Fibroblast of lung (primary cell): ENCODE results near the gene RAB30. TPM values are rescaled to one million over a fixed set of nuclear protein-coding genes. Genes with fewer than 3 reads are reported as not detected.

ENCODE experiments used
- DNase-seq, 2 donors: peaks; one replicate each; pipeline versions ENCODE4 v3.0.0 to v3.0.0-alpha.2; 2010; ENCODE audit warnings: low read depth in 2 of 2
- H2AFZ ChIP-seq: 2 replicates; pipeline ENCODE4 v1.5.1; 2012; ENCODE audit warnings: low read length, control low read depth, inconsistent platforms
- H3K27ac ChIP-seq: 2 replicates; pipeline ENCODE4 v1.5.1; 2011; ENCODE audit warnings: low read length, control low read depth; ENCODE audit not compliant: insufficient read depth
- H3K27me3 ChIP-seq: 2 replicates; pipeline ENCODE4 v1.5.1; 2011; ENCODE audit warnings: mild to moderate bottlenecking, low read length; ENCODE audit not compliant: control insufficient read depth, insufficient read depth
- H3K36me3 ChIP-seq: 2 replicates; pipeline ENCODE4 v1.5.1; 2011; ENCODE audit warnings: low read length; ENCODE audit not compliant: control insufficient read depth, insufficient read depth
- H3K4me1 ChIP-seq: 2 replicates; pipeline ENCODE4 v1.5.1; 2011; ENCODE audit warnings: low read length; ENCODE audit not compliant: control insufficient read depth, insufficient read depth; ENCODE audit errors: extremely low read depth
- H3K4me2 ChIP-seq: 2 replicates; pipeline ENCODE4 v1.5.1; 2011; ENCODE audit warnings: low read length, control low read depth; ENCODE audit not compliant: insufficient read depth; ENCODE audit errors: extremely low read depth
- H3K4me3 ChIP-seq, 4 experiments: fragments of 200-600 bp in 1 of 4; sonication (generic) in 1 of 4; replicated peaks in 1 of 4; 2 replicates each; pipeline ENCODE4 v1.5.1; 2011 to 2016; ENCODE audit warnings: low read length in 4 of 4, low read depth in 3 of 4, mild to moderate bottlenecking in 3 of 4, control low read depth in 2 of 4, inconsistent platforms in 1 of 4, mixed read lengths in 1 of 4; ENCODE audit not compliant: insufficient read depth in 1 of 4; ENCODE audit errors: control extremely low read depth in 1 of 4
- H3K79me2 ChIP-seq: 2 replicates; pipeline ENCODE4 v1.5.1; 2012; ENCODE audit warnings: mild to moderate bottlenecking, low read length, inconsistent platforms; ENCODE audit not compliant: control insufficient read depth, insufficient read depth
- H3K9ac ChIP-seq: 2 replicates; pipeline ENCODE4 v1.5.1; 2011; ENCODE audit warnings: mild to moderate bottlenecking, low read length, control low read depth; ENCODE audit not compliant: insufficient read depth
- H3K9me3 ChIP-seq: 2 replicates; pipeline ENCODE4 v1.5.1; 2012; ENCODE audit warnings: low read depth, low read length; ENCODE audit not compliant: control insufficient read depth, insufficient read depth
- H4K20me1 ChIP-seq: 2 replicates; pipeline ENCODE4 v1.5.1; 2011; ENCODE audit warnings: low read length; ENCODE audit not compliant: control insufficient read depth, insufficient read depth; ENCODE audit errors: extremely low read depth
- CTCF ChIP-seq, 2 donors: IDR thresholded peaks in 1 of 2; conservative IDR thresholded peaks in 1 of 2; 1 replicate in 1 of 2; 2 replicates in 1 of 2; pipeline ENCODE4 v1.5.1; 2011 to 2012; ENCODE audit warnings: low read length in 2 of 2, control low read depth in 1 of 2, inconsistent platforms in 1 of 2, low read depth in 1 of 2, mild to moderate bottlenecking in 1 of 2
- EZH2 ChIP-seq: IDR thresholded peaks from 2 replicates; pipeline ENCODE4 v1.5.1; 2012; ENCODE audit warnings: low read length, control low read depth, mild to moderate bottlenecking; ENCODE audit errors: missing control alignments
- polyA plus RNA-seq, 2 donors: library from polyadenylated mRNA; depleted of rRNA in 1 of 2; stranded (reverse) in 1 of 2; unstranded in 1 of 2; fragments of >200 nt; gene quantifications; 2 replicates each; pipeline ENCODE4 v1.2.1, GENCODE V29; 2011 to 2012; ENCODE audit warnings: missing spikeins in 1 of 2
- total RNA-seq: library from RNA; depleted of rRNA; stranded (reverse); fragments of >200 nt; gene quantifications from 2 replicates; pipeline ENCODE4 v1.2.1, GENCODE V29; 2014

The RAB30 gene
- total and polyA plus RNA-seq, 2 donors (not counting 1 experiment from before 2014, with no cell fraction given): 33.9 to 45.2 TPM

GRCh38 chr11:83056204-83056603 lies 15.5 kb downstream of the RAB30 start:
- no peak for TF ChIP-seq CTCF (conservative IDR thresholded peaks at IDR 0.05 in 1 of 2, IDR thresholded peaks at IDR 0.05 in 1 of 2; ENCODE audit: low read depth in 1 of 2, low read length in 2 of 2)
- no peak for TF ChIP-seq EZH2
- Histone ChIP-seq H3K9ac (no peak overlapping the region), H2AFZ (no peak overlapping the region), H3K9me3 (no peaks in the 10 kb centered on the region), H3K27ac (no peak overlapping the region), H3K4me2 (no peak overlapping the region), H3K27me3 (no peaks in the 10 kb centered on the region), H3K79me2 (peaks cover 37% of the 10 kb centered on the region), H3K36me3 (no peaks in the 10 kb centered on the region), H3K4me1 (peaks cover 16% of the 10 kb centered on the region), H4K20me1 (no peaks in the 10 kb centered on the region), H3K4me3 (no peak overlapping the region)
- no peak for DNase-seq

GRCh38 chr11:83054904-83055380 lies 16.8 kb downstream of the RAB30 start:
- TF ChIP-seq EZH2: no peak
- no peak for TF ChIP-seq CTCF (conservative IDR thresholded peaks at IDR 0.05 in 1 of 2, IDR thresholded peaks at IDR 0.05 in 1 of 2; ENCODE audit: low read depth in 1 of 2, low read length in 2 of 2)
- H3K36me3 ChIP-seq: no peaks in the 10 kb centered on the region

GRCh38 chr11:83054001-83054400 lies 17.7 kb downstream of the RAB30 start:
- Histone ChIP-seq H2AFZ (no peak overlapping the region), H3K4me3 (no peak overlapping the region), H3K9ac (no peak overlapping the region), H4K20me1 (no peaks in the 10 kb centered on the region), H3K27ac (no peak overlapping the region), H3K79me2 (peaks cover 36% of the 10 kb centered on the region), H3K36me3 (no peaks in the 10 kb centered on the region), H3K27me3 (no peaks in the 10 kb centered on the region), H3K9me3 (no peaks in the 10 kb centered on the region), H3K4me1 (peaks cover 17% of the 10 kb centered on the region), H3K4me2 (no peak overlapping the region)
- DNase-seq: no peak
- no peak for TF ChIP-seq CTCF (conservative IDR thresholded peaks at IDR 0.05 in 1 of 2, IDR thresholded peaks at IDR 0.05 in 1 of 2; ENCODE audit: low read depth in 1 of 2, low read length in 2 of 2)
- no peak for TF ChIP-seq EZH2

More at GRCh38 chr11:83054904-83055380, 16.8 kb downstream of the RAB30 start:
- no peak overlapping the region for H3K4me2 ChIP-seq
- H3K4me1 ChIP-seq: peaks cover 17% of the 10 kb centered on the region
- H3K79me2 ChIP-seq: peaks cover 38% of the 10 kb centered on the region
- no peaks in the 10 kb centered on the region for H3K27me3 ChIP-seq
- no peak overlapping the region for H3K4me3 ChIP-seq
- H2AFZ ChIP-seq: no peak overlapping the region
- no peaks in the 10 kb centered on the region for H3K9me3 ChIP-seq
- no peak overlapping the region for H3K27ac ChIP-seq
- DNase-seq: no peak
- H4K20me1 ChIP-seq: no peaks in the 10 kb centered on the region
- H3K9ac ChIP-seq: no peak overlapping the region
